ENCODE measurements around the gene PPP1R12B. TPM values are rescaled to one million over a fixed set of nuclear protein-coding genes. Genes with fewer than 3 reads are reported as not detected.
A peak's percentile ranks its signal among the peaks of the same experiment; 100 is the strongest.

The PPP1R12B gene
- 1.2 and 3.7 TPM in 2 replicates for total RNA-seq (2014; rRNA removed; shearing (Covaris generic))
- polyA plus RNA-seq (2015; cell fraction: cytosol; rRNA removed): 0.81 and 1.7 TPM in 2 replicates
- polyA plus RNA-seq (2015; cell fraction: nucleus; rRNA removed): 7.5 and 19.4 TPM in 2 replicates

- DNase-seq (ENCODE audit: low read depth): peak; percentile 99
Observed at GRCh38 chr1:202348509-202349205, at the start of gene PPP1R12B. TSS of gene PPP1R12B (plus strand) at chr1:202348699. CDS start at chr1:202348852, 153 bp downstream.

GRCh38 chr1:202302166-202302565, 46.3 kb upstream of the PPP1R12B start:
- no peak for DNase-seq (ENCODE audit: low read depth)

- no peak for DNase-seq (ENCODE audit: low read depth)
Observed at GRCh38 chr1:202304375-202304774, 44.1 kb upstream of the PPP1R12B start.

DNA sequence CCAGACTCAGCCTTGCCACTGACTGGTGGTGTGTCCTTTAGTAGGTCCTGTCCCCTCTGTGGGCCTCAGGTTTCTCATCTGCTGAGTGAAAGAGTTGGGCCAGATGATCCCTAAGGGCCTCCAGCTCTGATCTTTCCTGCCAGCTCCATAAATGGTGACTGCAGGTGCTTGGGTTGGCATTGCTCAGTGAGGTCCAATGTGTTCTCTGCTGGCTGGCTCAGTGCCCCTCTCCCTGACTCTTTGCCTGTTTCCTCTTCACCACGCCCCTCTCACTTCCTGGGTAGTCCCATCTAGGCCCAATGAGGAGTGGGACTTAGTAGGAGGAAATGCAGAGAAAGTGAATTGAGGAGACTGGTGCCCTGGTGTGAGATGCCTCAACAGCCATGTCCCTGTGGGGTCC, 43.3 kb upstream of the PPP1R12B start:
- no peak for DNase-seq (ENCODE audit: low read depth)

DNA sequence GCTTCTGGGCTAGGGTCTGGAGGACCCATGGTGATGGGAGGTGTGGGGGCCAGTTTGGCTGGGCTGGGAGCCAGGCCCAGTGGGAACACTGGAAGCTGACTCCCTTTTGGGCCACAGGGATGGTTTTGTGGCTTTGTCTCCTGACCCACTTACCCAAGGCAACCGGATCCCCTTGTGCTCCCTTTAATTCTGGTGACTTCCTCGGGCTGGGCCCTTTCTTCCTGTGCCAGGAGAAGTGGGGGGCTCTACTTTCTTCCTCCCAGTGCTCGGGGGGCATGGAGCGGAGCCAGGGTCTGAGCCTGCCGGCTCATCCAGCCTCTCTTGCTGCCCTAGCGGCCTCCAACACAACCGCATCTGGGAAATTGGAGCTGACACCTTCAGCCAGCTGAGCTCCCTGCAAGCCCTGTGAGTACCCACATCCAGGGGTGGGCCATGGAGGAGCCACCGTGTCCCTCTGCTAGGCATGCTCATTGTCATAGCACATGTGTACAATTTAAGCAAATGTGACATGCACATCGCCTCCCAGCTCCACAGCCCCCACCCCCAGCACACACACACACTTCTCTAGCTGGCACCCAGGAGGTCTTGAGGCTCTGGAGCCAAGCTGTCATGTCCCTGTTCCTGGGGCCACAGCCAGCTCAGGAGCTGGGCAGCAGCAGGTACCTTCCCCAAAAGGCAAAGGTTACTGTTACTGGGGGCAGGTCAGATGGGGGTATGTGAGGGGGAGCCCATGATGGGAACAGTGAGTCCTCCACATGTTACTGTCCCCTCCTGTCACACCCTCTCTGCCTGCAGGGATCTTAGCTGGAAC, 41.8 kb upstream of the PPP1R12B start:
- no peak for DNase-seq (ENCODE audit: low read depth)

DNA sequence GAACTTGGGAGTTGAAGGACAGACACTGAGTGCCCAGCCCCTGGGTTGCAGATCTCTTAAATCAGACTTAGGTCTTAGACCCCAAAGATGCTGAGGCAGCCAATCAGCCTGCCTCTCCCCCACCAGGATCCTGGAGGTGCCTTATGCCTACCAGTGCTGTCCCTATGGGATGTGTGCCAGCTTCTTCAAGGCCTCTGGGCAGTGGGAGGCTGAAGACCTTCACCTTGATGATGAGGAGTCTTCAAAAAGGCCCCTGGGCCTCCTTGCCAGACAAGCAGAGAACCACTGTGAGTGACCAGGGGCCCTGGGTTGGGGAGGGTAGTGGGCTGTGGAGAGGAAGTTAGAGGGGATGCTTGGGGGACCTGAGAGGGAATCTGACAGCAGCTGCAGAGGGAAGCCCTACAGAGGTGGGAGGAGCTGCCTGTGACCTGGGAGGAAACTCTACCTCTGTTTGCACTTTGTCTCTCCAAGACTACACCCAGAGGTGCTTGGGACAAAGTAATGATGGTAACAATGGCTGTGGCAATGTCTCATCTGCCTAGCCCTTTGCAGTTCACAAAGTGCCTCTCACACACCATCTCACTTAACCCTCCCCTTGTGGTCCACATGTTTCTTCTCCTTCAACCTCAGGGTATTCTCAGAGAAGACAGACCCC, 38.3 kb upstream of the PPP1R12B start:
- DNase-seq (ENCODE audit: low read depth): no peak

- no peak for DNase-seq (ENCODE audit: low read depth)
Observed at GRCh38 chr1:202310746-202311145, 37.8 kb upstream of the PPP1R12B start.

DNA sequence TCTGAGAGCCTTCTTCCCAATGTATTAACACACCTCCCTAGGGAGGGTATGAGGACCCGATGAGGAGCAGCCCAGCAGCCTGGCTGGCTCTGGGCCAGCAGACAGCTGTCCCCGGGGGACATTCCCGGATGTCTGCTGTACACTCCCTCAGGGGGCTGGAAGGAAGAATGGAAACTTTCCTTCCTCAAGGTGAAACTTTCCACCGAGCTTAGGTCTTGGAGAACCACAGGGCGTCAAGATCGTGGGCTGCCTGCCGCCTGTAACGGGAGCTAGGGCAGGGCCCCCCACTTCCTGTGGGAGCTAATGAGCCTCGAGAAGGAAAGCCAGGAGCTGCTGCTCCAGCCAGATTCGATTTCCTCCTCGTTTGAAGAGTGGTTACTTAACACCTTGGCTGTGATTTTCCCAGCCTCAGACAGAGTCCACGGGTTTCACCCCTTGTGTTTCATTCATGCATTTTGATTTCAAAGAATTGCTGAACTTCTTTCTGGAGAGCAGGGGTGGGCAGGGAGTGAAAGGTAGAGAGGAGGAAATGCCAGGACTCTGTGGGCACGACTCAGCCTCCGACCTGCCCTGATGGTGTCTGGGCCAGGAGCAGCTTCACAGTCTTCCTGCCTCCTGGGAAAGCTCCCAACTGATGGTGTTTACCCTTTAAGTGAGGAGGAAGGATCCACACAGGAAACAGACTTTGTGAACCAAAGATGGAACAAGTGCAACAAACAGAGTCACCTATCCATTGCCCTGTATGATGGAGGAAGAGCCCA, 36.4 kb upstream of the PPP1R12B start:
- DNase-seq (ENCODE audit: low read depth): peak; percentile 24

DNA sequence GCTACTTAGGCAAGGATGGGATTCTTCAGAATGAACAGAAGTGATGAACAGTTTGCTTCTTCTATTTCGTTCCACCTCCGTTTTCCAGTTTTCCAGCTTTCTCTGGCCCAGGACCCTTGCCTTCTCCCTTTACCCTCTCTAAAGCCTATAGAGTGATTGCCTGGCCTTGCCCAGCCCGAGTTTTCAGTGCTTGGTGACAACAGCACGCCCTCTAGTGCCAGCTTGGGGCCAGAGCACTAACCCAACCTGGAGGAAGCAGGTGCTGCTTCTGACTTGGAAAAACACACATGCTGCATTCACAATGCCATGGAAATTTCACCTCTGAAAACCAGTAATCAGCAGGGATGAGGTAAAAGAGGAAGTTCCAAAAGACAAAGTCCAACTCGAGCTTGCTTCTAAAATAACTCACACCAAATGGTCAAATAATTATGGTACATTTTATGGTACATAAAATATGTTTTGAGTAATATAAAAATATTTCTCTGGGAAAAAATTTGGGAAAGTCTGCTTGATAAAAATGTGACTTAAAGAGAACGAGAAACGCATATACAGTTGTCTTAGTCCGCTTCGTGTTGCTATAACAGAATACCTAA, 32.8 kb upstream of the PPP1R12B start:
- peak; percentile 62 for DNase-seq (ENCODE audit: low read depth)

DNA sequence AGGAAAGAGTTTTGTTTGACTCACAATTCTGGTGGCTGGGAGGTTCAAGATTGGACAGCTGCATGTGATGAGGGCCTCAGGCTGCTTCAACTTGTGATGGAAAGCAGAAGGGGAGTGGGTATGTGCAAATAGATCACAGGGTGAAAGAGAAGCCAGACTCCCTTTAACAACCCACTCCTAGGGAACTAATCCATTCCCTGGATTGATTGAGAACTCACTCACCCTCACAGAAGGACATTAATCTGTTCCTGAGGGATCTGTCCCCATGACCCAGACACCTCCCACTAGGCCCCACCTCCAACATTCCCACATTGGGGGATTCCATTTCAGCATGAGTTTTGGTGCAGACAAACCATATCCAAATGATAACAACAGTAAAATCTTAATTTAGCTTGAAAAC, 32.3 kb upstream of the PPP1R12B start:
- no peak for DNase-seq (ENCODE audit: low read depth)

- no peak for DNase-seq (ENCODE audit: low read depth)
Observed at GRCh38 chr1:202317941-202318925, 30.3 kb upstream of the PPP1R12B start.

DNA sequence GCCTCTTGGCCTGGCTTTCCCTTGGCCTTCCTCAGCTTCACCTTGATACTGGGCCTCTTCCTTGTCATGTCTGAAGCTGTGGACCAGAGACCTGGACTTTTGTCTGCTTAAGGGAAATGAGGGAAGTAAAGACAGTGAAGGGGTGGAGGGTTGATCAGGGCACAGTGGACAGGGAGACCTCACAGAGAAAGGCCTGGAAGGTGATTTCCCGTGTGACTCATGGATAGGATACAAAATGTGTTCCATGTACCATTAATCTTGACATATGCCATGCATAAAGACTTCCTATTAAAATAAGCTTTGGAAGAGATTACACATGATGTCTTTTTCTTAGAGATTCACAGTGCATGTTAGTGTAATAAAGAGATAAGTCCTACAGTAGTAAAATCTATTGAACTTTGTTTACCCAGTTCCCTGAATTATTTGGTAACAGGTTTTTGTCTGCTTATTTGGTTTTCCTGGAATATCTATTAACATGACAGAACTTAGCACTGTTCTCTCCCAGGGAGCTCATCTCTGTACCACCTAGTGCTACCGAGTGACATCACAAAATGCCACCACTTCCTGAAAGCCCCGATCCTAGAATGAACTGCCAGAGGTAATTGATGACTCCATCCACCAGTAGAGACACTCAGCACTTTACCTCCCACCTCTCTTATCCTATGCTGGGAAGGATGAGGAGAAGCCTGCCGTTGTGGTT, 29.0 kb upstream of the PPP1R12B start:
- no peak for DNase-seq (ENCODE audit: low read depth)

DNA sequence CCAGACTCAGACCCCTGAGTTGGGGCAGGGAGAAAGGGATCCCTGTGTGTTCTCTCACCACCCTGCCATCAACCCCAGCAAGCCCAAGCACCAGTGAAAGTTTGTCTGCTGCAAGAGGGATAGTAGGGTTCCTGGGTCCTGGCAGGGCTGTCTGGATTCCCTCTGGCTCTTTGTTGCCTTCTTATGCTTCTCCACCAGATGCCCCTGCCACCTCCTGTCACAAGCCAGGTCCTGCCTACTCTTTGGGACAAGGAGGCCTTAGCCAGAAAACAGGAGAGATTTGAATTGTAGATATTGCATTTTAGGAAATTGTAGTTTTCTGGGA, 28.5 kb upstream of the PPP1R12B start:
- DNase-seq (ENCODE audit: low read depth): no peak

DNA sequence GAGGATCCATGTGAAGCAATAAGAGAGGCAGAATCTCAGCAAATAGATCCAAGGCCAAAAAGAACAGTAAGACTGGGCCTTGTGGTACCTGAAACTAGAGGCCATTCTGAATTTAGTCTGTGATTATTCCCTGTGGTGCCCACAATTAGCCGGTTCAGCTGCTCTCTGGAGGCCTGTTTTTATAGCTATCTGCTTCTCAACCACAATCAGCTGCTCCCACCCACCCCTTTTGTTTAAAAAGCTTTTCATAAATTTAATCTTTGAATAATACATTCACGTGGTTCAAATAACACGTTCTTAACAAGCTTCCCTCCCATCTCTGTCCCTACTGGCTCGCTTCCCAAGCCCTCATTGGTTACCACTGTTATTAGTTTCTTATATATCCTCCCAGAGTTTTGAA, 24.8 kb upstream of the PPP1R12B start:
- no peak for DNase-seq (ENCODE audit: low read depth)

GRCh38 chr1:202324646-202325045, 23.9 kb upstream of the PPP1R12B start:
- no peak for DNase-seq (ENCODE audit: low read depth)

DNA sequence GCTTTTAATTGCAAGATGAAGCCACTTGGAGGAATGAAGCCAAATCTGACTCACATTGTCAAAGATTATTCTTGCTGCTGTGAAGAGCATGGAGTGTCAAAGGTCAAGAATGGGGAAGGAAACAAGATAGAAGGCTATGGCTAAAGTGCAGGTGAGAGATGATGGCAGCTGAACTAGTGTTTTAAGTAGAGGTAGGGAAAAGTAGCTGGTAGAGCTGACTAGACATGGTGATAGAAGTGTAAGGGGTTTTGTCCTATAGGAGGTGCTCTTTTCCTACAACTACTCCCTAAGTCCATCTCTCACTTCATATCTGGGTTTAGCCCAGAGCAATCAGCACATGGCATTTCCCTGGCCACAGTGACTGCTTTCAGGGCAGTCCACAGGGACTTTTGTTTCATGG, 18.6 kb upstream of the PPP1R12B start:
- DNase-seq (ENCODE audit: low read depth): no peak

DNA sequence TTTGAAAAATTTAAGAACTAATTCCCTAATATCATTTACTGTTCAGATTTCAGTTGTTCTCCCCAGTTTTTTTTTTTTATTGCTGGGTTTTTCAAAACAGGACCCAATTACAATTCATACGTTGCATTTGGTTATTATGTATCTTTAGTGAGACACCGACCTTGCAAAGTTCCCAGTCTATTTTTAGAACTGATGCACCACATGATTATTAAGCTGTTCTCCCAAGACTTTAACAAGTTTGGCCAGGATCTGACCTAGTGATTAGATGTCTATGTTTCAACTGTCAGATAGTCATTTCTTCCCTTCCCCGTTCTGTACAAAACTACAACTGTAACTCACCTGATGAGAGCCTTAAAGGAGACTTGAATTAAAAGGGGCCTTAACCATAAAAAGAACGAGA, 14.6 kb upstream of the PPP1R12B start:
- no peak for DNase-seq (ENCODE audit: low read depth)

- peak; percentile 38 for DNase-seq (ENCODE audit: low read depth)
Observed at GRCh38 chr1:202343652-202344349, 4.7 kb upstream of the PPP1R12B start.

Measured in HT1080 (cell line).